Activated naive CD8-positive, alpha-beta T cell treated with anti-CD3 and anti-CD28 coated beads, Interleukin-2, amount 10 ng/mL, durations not matched to agents 7 days and 5 days (primary cell): ENCODE results near the gene ADAMTS4. TPM values are rescaled to one million over a fixed set of nuclear protein-coding genes. Genes with fewer than 3 reads are reported as not detected.

Experiments used
- ATAC-seq: fragments of 150-1000 bp; cut with Tn5 transposase; one replicate; pipeline ENCODE4 v1.10.0; 2021; ENCODE audit warnings: low read depth, moderate library complexity
- POLR2A ChIA-PET: fragments of 350-600 bp; sonication (Branson Sonifier 250); formaldehyde crosslinking; loops from one replicate; lab custom pipeline; 2021; ENCODE audit warnings: antibody characterized with exemption; lab: Charles Lee
- DNase-seq: peaks from one replicate; pipeline ENCODE4 v3.0.0; 2021
- H3K27ac Mint-ChIP-seq: one replicate; pipeline ENCODE4 v1.8.0; 2022; ENCODE audit warnings: mild to moderate bottlenecking, mixed read lengths
- H3K27me3 Mint-ChIP-seq: one replicate; pipeline ENCODE4 v1.8.0; 2022; ENCODE audit warnings: mild to moderate bottlenecking, moderate library complexity, mixed read lengths
- H3K36me3 Mint-ChIP-seq: one replicate; pipeline ENCODE4 v1.8.0; 2021; ENCODE audit warnings: mild to moderate bottlenecking, mixed read lengths
- H3K4me1 Mint-ChIP-seq: one replicate; pipeline ENCODE4 v1.8.0; 2021; ENCODE audit warnings: mixed read lengths
- H3K4me3 Mint-ChIP-seq: one replicate; pipeline ENCODE4 v1.8.0; 2022; ENCODE audit warnings: mild to moderate bottlenecking, moderate library complexity, mixed read lengths
- H3K9me3 Mint-ChIP-seq: one replicate; pipeline ENCODE4 v1.8.0; 2021; ENCODE audit warnings: mixed read lengths
- total RNA-seq, 2 experiments: library from RNA; stranded (reverse); gene quantifications; one replicate each; pipeline ENCODE4 v1.2.3, GENCODE V29; 2021

The ADAMTS4 gene
- total RNA-seq, 2 experiments from 2014 or later: 2.5 to 3.5 TPM

GRCh38 chr1:161187311-161187710, 11.5 kb downstream of the ADAMTS4 start:
- Mint-ChIP-seq H3K4me1 (peaks cover 48% of the 10 kb centered on the region), H3K36me3 (peaks cover 5% of the 10 kb centered on the region), H3K9me3 (no peaks in the 10 kb centered on the region), H3K27me3 (no peaks in the 10 kb centered on the region), H3K4me3 (no peak overlapping the region), H3K27ac (peak overlapping the region; percentile 97)
- ATAC-seq: no peak
- POLR2A ChIA-PET: interaction anchor here (2.4 to 4.5 kb wide), 2 partner anchors 15 to 22 kb away, joined by 12 to 32 read pairs; partner anchors contain the start of genes NDUFS2 and PPOX
- DNase-seq: no peak

GRCh38 chr1:161185732-161186311, 13.0 kb downstream of the ADAMTS4 start:
- Mint-ChIP-seq H3K4me1 (peaks cover 59% of the 10 kb centered on the region), H3K4me3 (peak overlapping the region; percentile 72), H3K9me3 (no peaks in the 10 kb centered on the region), H3K27me3 (no peaks in the 10 kb centered on the region), H3K27ac (peak overlapping the region; percentile 97), H3K36me3 (peaks cover 5% of the 10 kb centered on the region)
- POLR2A ChIA-PET: interaction anchor here (0.6 to 4.5 kb wide), 6 partner anchors 12 to 502 kb away, joined by 3 to 32 read pairs (median 8); partner anchors contain the start of genes NDUFS2, PPOX, TOMM40L and UFC1
- no peak for ATAC-seq
- no peak for DNase-seq

- Mint-ChIP-seq H3K27me3 (no peaks in the 10 kb centered on the region), H3K4me1 (peaks cover 64% of the 10 kb centered on the region), H3K4me3 (peak overlapping the region; percentile 72), H3K27ac (peak overlapping the region; percentile 97), H3K9me3 (no peaks in the 10 kb centered on the region), H3K36me3 (peaks cover 5% of the 10 kb centered on the region)
- POLR2A ChIA-PET: interaction anchor here (0.6 to 4.5 kb wide), 6 partner anchors 9 to 502 kb away, joined by 3 to 32 read pairs (median 8); partner anchors contain the start of genes NDUFS2, PPOX and TOMM40L
- DNase-seq (peak; percentile 63), ATAC-seq (peak; percentile 81)
These were observed 13.6 kb downstream of the ADAMTS4 start for GRCh38 chr1:161185282-161185682.

- peaks cover 5% of the 10 kb centered on the region for H3K36me3 Mint-ChIP-seq
- peak; percentile 61 for ATAC-seq
- no peak for DNase-seq
- H3K4me1 Mint-ChIP-seq: peaks cover 65% of the 10 kb centered on the region
- peak overlapping the region; percentile 69 for H3K4me3 Mint-ChIP-seq
- no peaks in the 10 kb centered on the region for H3K27me3 Mint-ChIP-seq
- POLR2A ChIA-PET: interaction anchor here (0.5 to 4.7 kb wide), 16 partner anchors 9 to 475 kb away, joined by 3 to 53 read pairs (median 4); partner anchors contain the start of genes APOA2, ARHGAP30, DEDD and NDUFS2
- H3K9me3 Mint-ChIP-seq: no peaks in the 10 kb centered on the region
- H3K27ac Mint-ChIP-seq: peak overlapping the region; percentile 95
These were observed 16.6 kb downstream of the ADAMTS4 start for GRCh38 chr1:161182214-161182613.

GRCh38 chr1:161180639-161181038, 18.2 kb downstream of the ADAMTS4 start:
- no peaks in the 10 kb centered on the region for H3K9me3 Mint-ChIP-seq
- H3K27ac Mint-ChIP-seq: peak overlapping the region; percentile 72
- DNase-seq (no peak), ATAC-seq (no peak)
- peaks cover 64% of the 10 kb centered on the region for H3K4me1 Mint-ChIP-seq
- H3K4me3 Mint-ChIP-seq: no peak overlapping the region
- POLR2A ChIA-PET: interaction anchor here (1.5 to 4.7 kb wide), 3 partner anchors 14 to 45 kb away, joined by 5 to 53 read pairs (median 38); partner anchors contain the start of genes APOA2, NDUFS2, PPOX and TOMM40L
- peaks cover 10% of the 10 kb centered on the region for H3K36me3 Mint-ChIP-seq
- H3K27me3 Mint-ChIP-seq: no peaks in the 10 kb centered on the region

GRCh38 chr1:161179698-161180097, 19.2 kb downstream of the ADAMTS4 start:
- no peaks in the 10 kb centered on the region for H3K27me3 Mint-ChIP-seq

GRCh38 chr1:161177936-161178244, 21.0 kb downstream of the ADAMTS4 start:
- POLR2A ChIA-PET: interaction anchor here (0.6 to 3.3 kb wide), 8 partner anchors 9 to 132 kb away, joined by 3 to 37 read pairs (median 6); partner anchors contain the start of genes DEDD, NDUFS2, PPOX and UFC1
- H3K4me3 Mint-ChIP-seq: peak overlapping the region; percentile 99
- H3K27me3 Mint-ChIP-seq: no peaks in the 10 kb centered on the region
- H3K9me3 Mint-ChIP-seq: no peaks in the 10 kb centered on the region
- H3K27ac Mint-ChIP-seq: peak overlapping the region; percentile 98
- H3K4me1 Mint-ChIP-seq: peaks cover 52% of the 10 kb centered on the region
- peaks cover 21% of the 10 kb centered on the region for H3K36me3 Mint-ChIP-seq
- DNase-seq: no peak
- ATAC-seq: no peak

More at GRCh38 chr1:161179698-161180097, 19.2 kb downstream of the ADAMTS4 start:
- no peak for DNase-seq
- Mint-ChIP-seq H3K4me3 (no peak overlapping the region), H3K36me3 (peaks cover 16% of the 10 kb centered on the region), H3K9me3 (no peaks in the 10 kb centered on the region), H3K4me1 (peaks cover 61% of the 10 kb centered on the region), H3K27ac (peak overlapping the region; percentile 23)
- ATAC-seq: no peak
- POLR2A ChIA-PET: interaction anchor here (1.5 to 4.7 kb wide), 3 partner anchors 13 to 46 kb away, joined by 5 to 53 read pairs (median 38); partner anchors contain the start of genes APOA2, NDUFS2, PPOX and TOMM40L

GRCh38 chr1:161177112-161177935, 21.5 kb downstream of the ADAMTS4 start, which contains the start of gene B4GALT3:
Gene B4GALT3 (minus strand): TSS chr1:161177507. CDS start chr1:161176060, 1,447 bp downstream.
- no peaks in the 10 kb centered on the region for H3K9me3 Mint-ChIP-seq
- H3K27ac Mint-ChIP-seq: peak within 1 kb of the TSS; percentile 98
- ATAC-seq: peak; percentile 86
- H3K4me1 Mint-ChIP-seq: peaks cover 49% of the 10 kb centered on the region
- H3K36me3 Mint-ChIP-seq: peaks cover 25% of the 10 kb centered on the region
- DNase-seq: peak; percentile 100
- H3K27me3 Mint-ChIP-seq: no peaks in the 10 kb centered on the region
- POLR2A ChIA-PET: interaction anchor here (0.6 to 3.3 kb wide), 9 partner anchors 8 to 132 kb away, joined by 3 to 37 read pairs (median 6); partner anchors contain the start of genes DEDD, NDUFS2, PPOX and UFC1
- H3K4me3 Mint-ChIP-seq: peak within 1 kb of the TSS; percentile 99

- Mint-ChIP-seq H3K36me3 (peaks cover 27% of the 10 kb centered on the region), H3K4me1 (peaks cover 44% of the 10 kb centered on the region), H3K4me3 (peak overlapping the region; percentile 99), H3K27ac (peak overlapping the region; percentile 98), H3K27me3 (no peaks in the 10 kb centered on the region), H3K9me3 (no peaks in the 10 kb centered on the region)
- POLR2A ChIA-PET: interaction anchor here (1.1 to 3.3 kb wide), 7 partner anchors 10 to 131 kb away, joined by 3 to 37 read pairs (median 6); partner anchors contain the start of genes DEDD, NDUFS2, PPOX and USF1
- ATAC-seq (no peak), DNase-seq (no peak)
These were observed 22.3 kb downstream of the ADAMTS4 start for GRCh38 chr1:161176468-161177111.

DNA sequence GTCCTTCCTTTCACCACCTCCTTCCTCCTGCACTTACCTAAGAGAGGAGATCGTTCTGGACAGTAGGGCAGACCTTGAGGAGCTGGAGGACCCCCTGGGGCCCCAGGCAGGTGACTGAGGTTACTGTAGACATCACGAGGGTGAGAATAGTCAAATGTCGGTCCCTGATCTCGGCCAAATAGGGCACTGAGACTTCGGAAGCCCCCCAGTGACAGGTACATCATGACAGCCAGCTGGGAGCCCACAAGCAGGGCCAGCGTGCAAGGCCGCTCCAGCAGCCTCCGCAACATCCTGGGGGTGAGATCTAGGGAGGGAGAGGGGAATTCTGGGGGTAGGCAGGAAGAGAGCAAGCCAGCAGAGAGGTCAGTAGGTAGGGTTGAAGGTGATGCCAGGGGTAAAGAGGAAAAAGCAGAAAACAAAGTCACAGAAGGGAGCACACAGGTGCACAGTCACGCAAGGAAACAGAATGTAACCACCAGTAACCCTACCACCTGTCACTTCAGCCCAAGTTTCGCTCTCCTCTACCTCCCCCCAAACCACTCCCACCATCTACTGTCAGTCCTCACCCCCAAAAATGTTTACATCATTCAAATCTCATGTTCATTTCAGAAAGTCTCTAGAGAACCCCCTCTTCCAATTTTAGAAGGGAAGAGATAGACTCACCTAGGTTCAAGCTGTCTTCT, 22.9 kb downstream of the ADAMTS4 start:
- Mint-ChIP-seq H3K4me1 (peaks cover 41% of the 10 kb centered on the region), H3K36me3 (peaks cover 32% of the 10 kb centered on the region), H3K4me3 (peak overlapping the region; percentile 99), H3K9me3 (no peaks in the 10 kb centered on the region), H3K27ac (peak overlapping the region; percentile 98), H3K27me3 (no peaks in the 10 kb centered on the region)
- POLR2A ChIA-PET: interaction anchor here (2.1 to 3.3 kb wide), 3 partner anchors 9 to 130 kb away, joined by 6 to 37 read pairs (median 13); partner anchors contain the start of genes NDUFS2, PPOX and USF1
- DNase-seq: no peak
- ATAC-seq: no peak

GRCh38 chr1:161174911-161175310, 23.9 kb downstream of the ADAMTS4 start:
- ATAC-seq: no peak
- Mint-ChIP-seq H3K4me3 (no peak overlapping the region), H3K4me1 (peaks cover 33% of the 10 kb centered on the region), H3K36me3 (peaks cover 33% of the 10 kb centered on the region), H3K9me3 (no peaks in the 10 kb centered on the region), H3K27ac (no peak overlapping the region), H3K27me3 (no peaks in the 10 kb centered on the region)
- POLR2A ChIA-PET: interaction anchor here (3.3 kb wide), 1 partner anchor 8 kb away, joined by 37 read pairs; the partner anchor contains the start of gene PPOX
- DNase-seq: no peak

- ATAC-seq: no peak
- H3K27me3 Mint-ChIP-seq: no peaks in the 10 kb centered on the region
- no peak for DNase-seq
- H3K9me3 Mint-ChIP-seq: no peaks in the 10 kb centered on the region
- H3K36me3 Mint-ChIP-seq: peaks cover 36% of the 10 kb centered on the region
- H3K4me1 Mint-ChIP-seq: peaks cover 36% of the 10 kb centered on the region
- POLR2A ChIA-PET: interaction anchor here (0.7 kb wide), 1 partner anchor 8 kb away, joined by 3 read pairs; the partner anchor contains the start of gene PPOX
- no peak overlapping the region for H3K4me3 Mint-ChIP-seq
- no peak overlapping the region for H3K27ac Mint-ChIP-seq
These were observed 25.1 kb downstream of the ADAMTS4 start for GRCh38 chr1:161173711-161174110.
